Measurements from ENCODE around the gene TENM4. TPM values are rescaled to one million over a fixed set of nuclear protein-coding genes. Genes with fewer than 3 reads are reported as not detected.

The TENM4 gene
- total RNA-seq, 4 donors from 2014 or later, result 2.3 to 18.9 (median 4.5) TPM

DNA sequence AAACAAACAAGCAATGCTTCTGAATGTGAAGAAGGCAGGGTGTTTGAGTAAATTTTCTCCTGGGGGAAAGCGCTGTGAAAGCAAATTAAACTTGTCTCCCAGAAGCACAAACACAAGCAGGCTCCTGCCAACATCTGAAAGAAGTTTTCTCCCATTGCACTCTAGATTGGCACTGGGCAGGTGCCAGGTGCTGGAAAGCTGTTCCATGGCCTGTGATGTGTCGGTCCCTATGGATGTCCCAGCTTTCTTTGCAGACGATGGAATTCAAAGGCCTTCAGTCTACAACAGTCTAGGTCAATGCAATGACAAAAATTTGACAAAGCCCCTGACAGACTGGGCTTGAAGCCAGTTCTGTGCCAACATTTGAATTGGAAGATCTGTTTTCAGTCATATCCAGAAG is 620.1 kb downstream of the TENM4 start:
- DNase-seq (ENCODE audit: low spot score), result no peak
- TF ChIP-seq, protein P1, sequence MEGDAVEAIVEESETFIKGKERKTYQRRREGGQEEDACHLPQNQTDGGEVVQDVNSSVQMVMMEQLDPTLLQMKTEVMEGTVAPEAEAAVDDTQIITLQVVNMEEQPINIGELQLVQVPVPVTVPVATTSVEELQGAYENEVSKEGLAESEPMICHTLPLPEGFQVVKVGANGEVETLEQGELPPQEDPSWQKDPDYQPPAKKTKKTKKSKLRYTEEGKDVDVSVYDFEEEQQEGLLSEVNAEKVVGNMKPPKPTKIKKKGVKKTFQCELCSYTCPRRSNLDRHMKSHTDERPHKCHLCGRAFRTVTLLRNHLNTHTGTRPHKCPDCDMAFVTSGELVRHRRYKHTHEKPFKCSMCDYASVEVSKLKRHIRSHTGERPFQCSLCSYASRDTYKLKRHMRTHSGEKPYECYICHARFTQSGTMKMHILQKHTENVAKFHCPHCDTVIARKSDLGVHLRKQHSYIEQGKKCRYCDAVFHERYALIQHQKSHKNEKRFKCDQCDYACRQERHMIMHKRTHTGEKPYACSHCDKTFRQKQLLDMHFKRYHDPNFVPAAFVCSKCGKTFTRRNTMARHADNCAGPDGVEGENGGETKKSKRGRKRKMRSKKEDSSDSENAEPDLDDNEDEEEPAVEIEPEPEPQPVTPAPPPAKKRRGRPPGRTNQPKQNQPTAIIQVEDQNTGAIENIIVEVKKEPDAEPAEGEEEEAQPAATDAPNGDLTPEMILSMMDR (IDR thresholded peaks at IDR 0.05), result no peak
- no peak for ATAC-seq (ENCODE audit: low FRiP score)

DNA sequence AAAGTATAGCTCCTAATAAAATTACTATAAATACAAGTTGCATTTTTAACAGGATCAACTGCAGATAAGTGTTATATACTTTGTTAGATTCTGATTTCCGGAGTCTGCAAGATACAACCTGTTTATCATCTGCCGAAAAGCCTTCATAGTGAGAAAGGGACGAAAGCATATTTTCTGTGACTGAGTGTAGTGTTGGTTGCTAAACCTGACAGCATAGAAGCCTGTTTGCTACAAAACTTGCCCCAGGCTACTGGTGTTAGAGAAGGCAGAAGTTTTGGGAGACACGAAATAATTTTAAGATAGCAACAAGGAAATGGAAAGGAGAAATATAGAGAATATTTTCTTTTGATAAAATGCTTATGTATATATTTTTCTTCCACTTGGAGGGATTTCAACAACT is 622.6 kb downstream of the TENM4 start:
- no peak for ATAC-seq (ENCODE audit: low FRiP score)
- TF ChIP-seq, protein P1 (IDR thresholded peaks at IDR 0.05), result no peak
- no peak for DNase-seq (ENCODE audit: low spot score)

DNA sequence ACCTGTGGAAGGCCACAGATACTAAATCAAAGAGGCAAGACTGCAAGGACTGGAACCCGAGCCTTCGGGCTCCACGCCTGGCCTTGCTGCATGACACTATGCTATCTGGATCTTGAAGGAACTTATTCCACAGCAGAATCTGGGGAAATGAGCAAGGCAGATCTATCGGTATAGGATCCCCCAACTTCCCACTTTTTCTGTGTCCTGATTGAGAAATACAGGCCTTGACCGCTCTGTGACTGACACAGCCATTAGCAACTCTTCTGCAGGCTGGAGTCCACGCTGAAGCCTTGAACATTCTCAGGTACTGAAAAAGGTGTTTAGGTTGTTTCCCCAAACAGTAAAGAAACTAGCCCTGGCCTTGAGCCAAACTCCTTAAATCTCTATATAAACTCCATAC is 625.0 kb downstream of the TENM4 start:
- TF ChIP-seq, protein P1 (IDR thresholded peaks at IDR 0.05), result no peak
- no peak for ATAC-seq (ENCODE audit: low FRiP score)
- no peak for DNase-seq (ENCODE audit: low spot score)

DNA sequence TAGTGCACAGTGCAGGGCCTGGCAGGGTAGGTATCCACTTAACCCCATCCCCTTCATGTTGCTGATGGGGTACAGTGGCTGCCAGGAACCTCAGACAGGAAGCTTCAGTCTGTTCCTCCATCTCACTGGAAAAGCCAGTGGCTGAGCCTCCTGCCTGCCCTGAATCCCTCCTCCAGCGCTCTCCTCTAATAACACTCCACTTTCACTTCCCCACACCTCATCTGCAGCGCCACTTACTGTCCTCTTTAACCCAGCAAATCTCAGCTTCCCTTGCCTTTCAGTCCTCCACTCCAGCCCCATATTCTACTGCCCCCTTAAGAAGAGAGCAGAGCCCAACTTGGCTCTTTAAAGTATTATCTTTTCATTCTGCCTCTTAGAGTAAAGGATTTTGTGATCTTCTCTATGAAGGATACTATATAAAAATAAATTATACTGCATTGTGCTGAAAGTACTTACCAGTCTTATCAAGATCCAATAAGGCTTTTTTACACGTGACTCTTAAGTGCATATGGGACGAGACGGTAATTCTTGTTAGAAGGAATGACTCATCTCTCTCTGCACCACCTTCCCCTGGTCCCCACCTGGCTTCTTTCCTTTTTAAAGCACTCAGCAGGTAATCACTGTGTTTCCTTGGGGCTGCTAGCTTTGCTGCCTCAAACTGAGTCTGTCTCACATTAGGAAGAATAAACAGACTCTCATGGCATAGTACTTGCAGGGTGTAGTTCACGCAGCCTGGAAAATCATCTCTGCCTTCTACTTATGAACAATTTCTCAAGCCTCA is 628.1 kb downstream of the TENM4 start:
- DNase-seq (ENCODE audit: low spot score) (no peak), ATAC-seq (ENCODE audit: low FRiP score) (no peak)
- TF ChIP-seq, protein P1 (IDR thresholded peaks at IDR 0.05), result no peak

DNA sequence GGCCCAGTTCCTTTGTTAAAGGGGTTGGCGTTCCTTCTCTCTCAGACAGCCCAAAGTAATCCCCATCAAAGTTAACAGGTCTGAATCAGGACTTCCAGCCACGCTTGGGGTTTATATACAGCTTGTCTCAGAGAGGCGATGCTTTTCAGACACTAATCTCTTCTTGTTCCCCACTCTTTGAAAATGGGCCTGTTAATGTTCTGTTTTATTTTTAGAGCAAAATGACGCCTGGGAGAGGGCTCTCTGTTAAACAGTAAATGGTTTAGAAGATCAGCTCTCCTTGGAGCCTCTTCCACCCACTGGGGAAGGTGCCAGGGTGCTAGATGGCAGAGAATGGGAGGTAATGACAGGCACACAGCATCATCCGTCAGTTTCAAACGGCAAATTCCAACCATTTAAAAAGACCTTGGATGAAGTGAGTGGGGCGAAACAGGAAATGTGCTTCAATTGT is 630.2 kb downstream of the TENM4 start:
- ATAC-seq (ENCODE audit: low FRiP score), result no peak
- no peak for DNase-seq (ENCODE audit: low spot score)
- TF ChIP-seq, protein P1 (IDR thresholded peaks at IDR 0.05), result no peak

DNA sequence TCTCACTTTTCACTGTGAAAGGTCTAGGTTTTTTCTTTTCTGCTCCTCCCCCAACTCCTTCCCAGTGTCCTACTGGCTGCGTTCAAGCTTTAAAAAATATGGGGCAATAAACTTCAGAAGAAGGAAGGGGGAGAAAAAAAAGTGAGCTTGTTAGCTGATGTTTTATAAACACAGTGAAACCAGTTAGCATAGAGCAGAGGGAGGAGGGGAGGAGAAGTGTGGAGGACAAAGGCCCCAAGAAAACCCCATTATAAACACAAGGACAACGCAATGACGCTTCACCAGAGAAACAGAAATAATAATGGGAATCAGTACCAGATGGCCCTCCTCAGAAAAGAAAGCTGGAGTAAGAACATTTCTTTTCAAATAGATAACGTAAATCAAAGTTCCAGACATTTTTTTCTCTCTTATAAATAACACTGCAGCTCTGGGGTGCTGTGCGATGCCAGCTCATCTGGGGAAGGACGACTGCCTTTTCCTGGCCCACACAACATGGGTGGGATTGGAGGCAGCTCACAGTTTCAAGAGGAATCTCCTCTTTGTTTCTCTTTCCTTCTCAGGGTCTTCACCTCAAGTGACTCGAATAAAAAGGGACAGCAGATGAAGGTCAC is 630.8 kb downstream of the TENM4 start:
- no peak for ATAC-seq (ENCODE audit: low FRiP score)
- no peak for DNase-seq (ENCODE audit: low spot score)
- TF ChIP-seq, protein P1 (IDR thresholded peaks at IDR 0.05), result no peak

DNA sequence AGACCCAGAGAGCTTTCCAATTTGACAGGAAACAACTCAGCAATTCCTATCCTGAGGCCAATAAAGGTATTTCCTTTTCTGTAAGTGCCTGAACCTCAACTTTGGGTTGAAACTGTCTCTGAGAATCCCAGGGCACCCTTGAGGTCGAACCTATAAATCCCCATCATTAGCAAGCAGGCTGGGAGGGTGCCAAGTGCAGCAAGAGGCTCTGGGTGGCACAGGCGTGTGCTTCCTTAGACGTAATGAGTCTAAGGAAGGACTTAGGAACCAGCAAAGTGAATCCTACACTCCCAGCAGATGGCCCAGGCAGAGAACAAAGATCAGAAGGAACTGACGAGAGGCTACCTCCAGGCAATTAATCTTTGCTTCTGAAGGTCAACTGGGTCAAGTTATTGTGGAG is 631.9 kb downstream of the TENM4 start:
- no peak for ATAC-seq (ENCODE audit: low FRiP score)
- DNase-seq (ENCODE audit: low spot score), result no peak
- TF ChIP-seq, protein P1 (IDR thresholded peaks at IDR 0.05), result no peak

Measured in omental fat pad (tissue), 4 donors.